HepG2 (cell line): ENCODE measurements around the gene EGR4. TPM values are rescaled to one million over a fixed set of nuclear protein-coding genes. Genes with fewer than 3 reads are reported as not detected.

Experiments
- BCL6 ChIP-seq: IDR thresholded peaks from 2 replicates; pipeline ENCODE4 v1.6.1; 2016; ENCODE audit warnings: missing genetic modification reagents, missing compliant biosample characterization
- DPF2 ChIP-seq: sonication (generic); formaldehyde crosslinking; IDR thresholded peaks from 2 replicates; pipeline ENCODE4 v1.4.0; 2020; ENCODE audit warnings: mild to moderate bottlenecking, low read depth, missing genetic modification reagents, borderline replicate concordance
- ELF3 ChIP-seq: IDR thresholded peaks from 2 replicates; pipeline ENCODE4 v1.6.1; 2016; ENCODE audit warnings: missing genetic modification reagents, missing compliant biosample characterization
- FOXK1 ChIP-seq: sonication (generic); formaldehyde crosslinking; IDR thresholded peaks from 2 replicates; pipeline ENCODE4 v1.4.0; 2020; ENCODE audit warnings: low read depth, missing genetic modification reagents, borderline replicate concordance
- HES4 ChIP-seq: sonication (generic); formaldehyde crosslinking; IDR thresholded peaks from 2 replicates; pipeline ENCODE4 v1.9.0; 2021; ENCODE audit warnings: mild to moderate bottlenecking, missing genetic modification reagents, borderline replicate concordance
- JDP2 ChIP-seq: sonication (generic); formaldehyde crosslinking; IDR thresholded peaks from 2 replicates; pipeline ENCODE4 v1.8.1; 2022; ENCODE audit warnings: missing genetic modification reagents, borderline replicate concordance
- REPIN1 ChIP-seq: sonication (generic); formaldehyde crosslinking; IDR thresholded peaks from 2 replicates; pipeline ENCODE4 v1.8.0; 2022; ENCODE audit warnings: missing genetic modification reagents, low read depth, mild to moderate bottlenecking, borderline replicate concordance
- SALL2 ChIP-seq: sonication (generic); formaldehyde crosslinking; IDR thresholded peaks from 2 replicates; pipeline ENCODE4 v1.8.1; 2023; ENCODE audit warnings: mild to moderate bottlenecking, missing genetic modification reagents, inconsistent platforms
- ZNF460 ChIP-seq: sonication (generic); formaldehyde crosslinking; IDR thresholded peaks from 2 replicates; pipeline ENCODE4 v1.5.1; 2020; ENCODE audit warnings: missing genetic modification reagents, mild to moderate bottlenecking, borderline replicate concordance
- polyA plus RNA-seq, 8 experiments: library from polyadenylated mRNA; depleted of rRNA in 3 of 8; stranded (reverse) in 7 of 8; unstranded in 1 of 8; fragments of >200 nt; fragmentation: Illumina TruSeq in 4 of 8; extraction: Trizol in 4 of 8; gene quantifications; 2 replicates each; pipeline versions ENCODE4 v1.2.1 to v1.2.3, GENCODE V29; 2011 to 2016; ENCODE audit warnings: low read depth in 4 of 8, missing spikeins in 1 of 8, mixed read lengths in 1 of 8; ENCODE audit not compliant: insufficient read depth in 1 of 8
- total RNA-seq, 5 experiments: library from RNA; depleted of rRNA; stranded (reverse); fragments of >200 nt; fragmentation: Illumina TruSeq; extraction: Trizol; gene quantifications; 2 replicates each; pipeline ENCODE4 v1.2.3, GENCODE V29; 2016; ENCODE audit warnings: low read depth in 1 of 5
- TF ChIP-seq, protein P1 (sequence below), 2 experiments: fragments of 450-650 bp in 1 of 2; sonication (generic) in 1 of 2; formaldehyde crosslinking in 1 of 2; IDR thresholded peaks; 2 replicates each; pipeline versions ENCODE4 v1.6.1 to v1.8.0; 2016 to 2022; ENCODE audit warnings: antibody characterized with exemption in 1 of 2, mild to moderate bottlenecking in 1 of 2, missing genetic modification reagents in 1 of 2
- TF ChIP-seq, protein P2 (sequence below): sonication (generic); formaldehyde crosslinking; IDR thresholded peaks from 2 replicates; pipeline ENCODE4 v1.4.0; 2020; ENCODE audit warnings: missing genetic modification reagents
- TF ChIP-seq, protein P3 (sequence below): sonication (generic); formaldehyde crosslinking; IDR thresholded peaks from 2 replicates; pipeline ENCODE4 v1.5.0; 2020; ENCODE audit warnings: mild to moderate bottlenecking, missing genetic modification reagents, borderline replicate concordance
- TF ChIP-seq, protein P4 (sequence below): sonication (generic); formaldehyde crosslinking; IDR thresholded peaks from 2 replicates; pipeline ENCODE4 v1.8.0; 2023; ENCODE audit warnings: mild to moderate bottlenecking, missing genetic modification reagents

Gene EGR4
- total and polyA plus RNA-seq, 2 of the 13 experiments (the other 11 are each of a cell fraction or from before 2014, with no cell fraction given) = not detected

DNA sequence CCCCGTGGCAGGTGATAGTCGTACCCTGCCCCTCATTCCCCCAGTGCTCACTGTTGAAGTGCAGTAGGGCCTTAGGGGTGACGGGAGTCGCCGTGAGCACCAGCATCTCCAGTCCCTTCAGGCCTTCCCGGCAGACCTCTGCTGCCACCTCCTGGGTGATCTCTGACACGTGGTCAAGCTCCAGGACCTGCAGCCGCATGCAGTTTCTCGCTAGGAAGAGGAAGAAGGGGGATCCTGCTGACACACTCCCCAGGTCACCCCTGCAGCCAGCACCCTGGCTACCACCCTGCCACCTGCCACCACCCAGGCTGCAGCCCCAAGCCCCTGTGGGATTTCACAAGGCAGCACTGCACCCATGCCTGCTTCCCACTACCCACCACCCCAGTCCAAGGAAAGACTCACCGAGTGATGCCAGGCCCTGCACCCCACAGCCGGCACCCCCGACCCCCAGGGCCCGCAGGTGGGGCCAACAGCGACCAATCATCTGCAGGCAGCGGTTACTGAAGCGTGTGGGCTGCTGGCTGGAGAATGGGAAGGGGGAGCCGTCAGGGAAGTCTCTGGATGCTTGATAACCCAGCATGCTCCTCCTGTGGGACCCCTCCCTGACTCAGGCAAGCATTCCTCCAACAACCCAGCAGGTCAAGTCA lies 32.9 kb downstream of the EGR4 start (continued):
- no peak for TF ChIP-seq DPF2
- TF ChIP-seq REPIN1 = peak; percentile 49; the same call in 1 of the 2 replicates
- TF ChIP-seq FOXK1 (CRISPR knock-in tag) = 0 out of 2 replicates have a peak, but pooled peaks have one; percentile 17
- TF ChIP-seq, protein P1, sequence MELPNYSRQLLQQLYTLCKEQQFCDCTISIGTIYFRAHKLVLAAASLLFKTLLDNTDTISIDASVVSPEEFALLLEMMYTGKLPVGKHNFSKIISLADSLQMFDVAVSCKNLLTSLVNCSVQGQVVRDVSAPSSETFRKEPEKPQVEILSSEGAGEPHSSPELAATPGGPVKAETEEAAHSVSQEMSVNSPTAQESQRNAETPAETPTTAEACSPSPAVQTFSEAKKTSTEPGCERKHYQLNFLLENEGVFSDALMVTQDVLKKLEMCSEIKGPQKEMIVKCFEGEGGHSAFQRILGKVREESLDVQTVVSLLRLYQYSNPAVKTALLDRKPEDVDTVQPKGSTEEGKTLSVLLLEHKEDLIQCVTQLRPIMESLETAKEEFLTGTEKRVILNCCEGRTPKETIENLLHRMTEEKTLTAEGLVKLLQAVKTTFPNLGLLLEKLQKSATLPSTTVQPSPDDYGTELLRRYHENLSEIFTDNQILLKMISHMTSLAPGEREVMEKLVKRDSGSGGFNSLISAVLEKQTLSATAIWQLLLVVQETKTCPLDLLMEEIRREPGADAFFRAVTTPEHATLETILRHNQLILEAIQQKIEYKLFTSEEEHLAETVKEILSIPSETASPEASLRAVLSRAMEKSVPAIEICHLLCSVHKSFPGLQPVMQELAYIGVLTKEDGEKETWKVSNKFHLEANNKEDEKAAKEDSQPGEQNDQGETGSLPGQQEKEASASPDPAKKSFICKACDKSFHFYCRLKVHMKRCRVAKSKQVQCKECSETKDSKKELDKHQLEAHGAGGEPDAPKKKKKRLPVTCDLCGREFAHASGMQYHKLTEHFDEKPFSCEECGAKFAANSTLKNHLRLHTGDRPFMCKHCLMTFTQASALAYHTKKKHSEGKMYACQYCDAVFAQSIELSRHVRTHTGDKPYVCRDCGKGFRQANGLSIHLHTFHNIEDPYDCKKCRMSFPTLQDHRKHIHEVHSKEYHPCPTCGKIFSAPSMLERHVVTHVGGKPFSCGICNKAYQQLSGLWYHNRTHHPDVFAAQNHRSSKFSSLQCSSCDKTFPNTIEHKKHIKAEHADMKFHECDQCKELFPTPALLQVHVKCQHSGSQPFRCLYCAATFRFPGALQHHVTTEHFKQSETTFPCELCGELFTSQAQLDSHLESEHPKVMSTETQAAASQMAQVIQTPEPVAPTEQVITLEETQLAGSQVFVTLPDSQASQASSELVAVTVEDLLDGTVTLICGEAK (IDR thresholded peaks at IDR 0.05) = no peak
- TF ChIP-seq, protein P1 (CRISPR knock-in tag; IDR thresholded peaks at IDR 0.05) = no peak
- TF ChIP-seq, protein P2, sequence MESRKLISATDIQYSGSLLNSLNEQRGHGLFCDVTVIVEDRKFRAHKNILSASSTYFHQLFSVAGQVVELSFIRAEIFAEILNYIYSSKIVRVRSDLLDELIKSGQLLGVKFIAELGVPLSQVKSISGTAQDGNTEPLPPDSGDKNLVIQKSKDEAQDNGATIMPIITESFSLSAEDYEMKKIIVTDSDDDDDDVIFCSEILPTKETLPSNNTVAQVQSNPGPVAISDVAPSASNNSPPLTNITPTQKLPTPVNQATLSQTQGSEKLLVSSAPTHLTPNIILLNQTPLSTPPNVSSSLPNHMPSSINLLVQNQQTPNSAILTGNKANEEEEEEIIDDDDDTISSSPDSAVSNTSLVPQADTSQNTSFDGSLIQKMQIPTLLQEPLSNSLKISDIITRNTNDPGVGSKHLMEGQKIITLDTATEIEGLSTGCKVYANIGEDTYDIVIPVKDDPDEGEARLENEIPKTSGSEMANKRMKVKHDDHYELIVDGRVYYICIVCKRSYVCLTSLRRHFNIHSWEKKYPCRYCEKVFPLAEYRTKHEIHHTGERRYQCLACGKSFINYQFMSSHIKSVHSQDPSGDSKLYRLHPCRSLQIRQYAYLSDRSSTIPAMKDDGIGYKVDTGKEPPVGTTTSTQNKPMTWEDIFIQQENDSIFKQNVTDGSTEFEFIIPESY = peak; percentile 85
- TF ChIP-seq ELF3 (CRISPR knock-in tag) = 0 out of 2 replicates have a peak, but pooled peaks have one; percentile 38
- TF ChIP-seq, protein P3, sequence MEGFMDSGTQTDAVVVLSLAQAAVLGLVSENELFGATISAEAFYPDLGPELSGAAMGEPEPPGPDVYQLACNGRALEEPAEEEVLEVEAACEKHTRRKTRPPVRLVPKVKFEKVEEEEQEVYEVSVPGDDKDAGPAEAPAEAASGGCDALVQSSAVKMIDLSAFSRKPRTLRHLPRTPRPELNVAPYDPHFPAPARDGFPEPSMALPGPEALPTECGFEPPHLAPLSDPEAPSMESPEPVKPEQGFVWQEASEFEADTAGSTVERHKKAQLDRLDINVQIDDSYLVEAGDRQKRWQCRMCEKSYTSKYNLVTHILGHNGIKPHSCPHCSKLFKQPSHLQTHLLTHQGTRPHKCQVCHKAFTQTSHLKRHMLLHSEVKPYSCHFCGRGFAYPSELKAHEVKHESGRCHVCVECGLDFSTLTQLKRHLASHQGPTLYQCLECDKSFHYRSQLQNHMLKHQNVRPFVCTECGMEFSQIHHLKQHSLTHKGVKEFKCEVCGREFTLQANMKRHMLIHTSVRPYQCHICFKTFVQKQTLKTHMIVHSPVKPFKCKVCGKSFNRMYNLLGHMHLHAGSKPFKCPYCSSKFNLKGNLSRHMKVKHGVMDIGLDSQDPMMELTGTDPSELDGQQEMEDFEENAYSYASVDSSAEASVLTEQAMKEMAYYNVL (CRISPR knock-in tag) = no peak
- no peak for TF ChIP-seq ZNF460
- TF ChIP-seq, protein P4, sequence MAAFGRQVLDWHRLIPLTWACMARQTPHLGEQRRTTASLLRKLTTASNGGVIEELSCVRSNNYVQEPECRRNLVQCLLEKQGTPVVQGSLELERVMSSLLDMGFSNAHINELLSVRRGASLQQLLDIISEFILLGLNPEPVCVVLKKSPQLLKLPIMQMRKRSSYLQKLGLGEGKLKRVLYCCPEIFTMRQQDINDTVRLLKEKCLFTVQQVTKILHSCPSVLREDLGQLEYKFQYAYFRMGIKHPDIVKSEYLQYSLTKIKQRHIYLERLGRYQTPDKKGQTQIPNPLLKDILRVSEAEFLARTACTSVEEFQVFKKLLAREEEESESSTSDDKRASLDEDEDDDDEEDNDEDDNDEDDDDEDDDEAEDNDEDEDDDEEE (CRISPR knock-in tag) = no peak
- TF ChIP-seq SALL2 (CRISPR knock-in tag) = no peak
- TF ChIP-seq JDP2 (CRISPR knock-in tag) = no peak
- no peak for TF ChIP-seq BCL6 (CRISPR knock-in tag)
- no peak for TF ChIP-seq HES4 (CRISPR knock-in tag)
